SK-N-SH (cell line): ENCODE results near the gene AFF3. TPM values are rescaled to one million over a fixed set of nuclear protein-coding genes. Genes with fewer than 3 reads are reported as not detected.

Experiments used
- CTCF ChIA-PET: fragments of 300-600, 350-600 bp; formaldehyde crosslinking; extraction: SDS; loops from one replicate; lab custom pipeline; 2021; lab: Yijun Ruan, JAX
- POLR2A ChIA-PET: fragments of 350-600 bp; sonication (Branson Sonifier 250); formaldehyde crosslinking; extraction: SDS; loops from one replicate; lab custom pipeline; 2020; ENCODE audit warnings: antibody characterized with exemption, inconsistent platforms; lab: Yijun Ruan, JAX
- DNase-seq: peaks from one replicate; pipeline ENCODE4 v3.0.0; 2012
- H2AFZ ChIP-seq: fragments of 200-600 bp; sonication (generic); 2 replicates; pipeline ENCODE4 v1.8.1; 2016; ENCODE audit warnings: antibody characterized with exemption, mild to moderate bottlenecking, low read depth
- H3F3A ChIP-seq: fragments of 200-600 bp; sonication (generic); replicated peaks from 2 replicates; pipeline ENCODE3; 2016; ENCODE audit warnings: antibody characterized with exemption, mild to moderate bottlenecking; ENCODE audit not compliant: insufficient read depth
- H3K27ac ChIP-seq, 2 experiments: fragments of 200-500 bp in 1 of 2; fragments of 200-600 bp in 1 of 2; sonication (Bioruptor generic) in 1 of 2; sonication (generic), shearing (Covaris generic) in 1 of 2; 2 replicates each; pipeline versions ENCODE4 v1.5.1 to v1.6.1; 2014 to 2016; ENCODE audit warnings: low read depth in 2 of 2, inconsistent platforms in 1 of 2, low read length in 1 of 2, mild to moderate bottlenecking in 1 of 2, mixed read lengths in 1 of 2
- H3K27me3 ChIP-seq: fragments of 200-600 bp; sonication (generic), shearing (Covaris generic); 2 replicates; pipeline ENCODE4 v1.6.1; 2016; ENCODE audit warnings: mixed run types; ENCODE audit not compliant: insufficient read depth
- H3K36me3 ChIP-seq, 2 experiments: fragments of 200-500 bp in 1 of 2; fragments of 200-600 bp in 1 of 2; sonication (Bioruptor generic) in 1 of 2; sonication (generic) in 1 of 2; replicated peaks in 1 of 2; 2 replicates each; pipeline versions ENCODE3 to v1.5.1; 2014 to 2016; ENCODE audit warnings: low read length in 1 of 2, mild to moderate bottlenecking in 1 of 2; ENCODE audit not compliant: insufficient read depth in 2 of 2, control insufficient read depth in 1 of 2
- H3K4me1 ChIP-seq, 2 experiments: fragments of 200-500 bp in 1 of 2; fragments of 200-600 bp in 1 of 2; sonication (Bioruptor generic) in 1 of 2; sonication (generic), shearing (Covaris generic) in 1 of 2; 2 replicates each; pipeline versions ENCODE4 v1.5.1 to v1.6.1; 2014 to 2016; ENCODE audit warnings: low read depth in 1 of 2, low read length in 1 of 2, mixed run types in 1 of 2; ENCODE audit not compliant: insufficient read depth in 2 of 2, control insufficient read depth in 1 of 2
- H3K4me2 ChIP-seq: fragments of 200-600 bp; sonication (generic), shearing (Covaris generic); 2 replicates; pipeline ENCODE4 v1.6.1; 2017; ENCODE audit warnings: mixed run types
- H3K4me3 ChIP-seq, 2 experiments: fragments of 200-500 bp in 1 of 2; fragments of 200-600 bp in 1 of 2; sonication (Bioruptor generic) in 1 of 2; sonication (generic), shearing (Covaris generic) in 1 of 2; 2 replicates each; pipeline versions ENCODE4 v1.5.1 to v1.8.1; 2014 to 2016; ENCODE audit warnings: low read depth in 2 of 2, inconsistent platforms in 1 of 2, low read length in 1 of 2, mild to moderate bottlenecking in 1 of 2, mixed read lengths in 1 of 2, moderate library complexity in 1 of 2
- H3K79me2 ChIP-seq: fragments of 200-600 bp; sonication (generic); 2 replicates; pipeline ENCODE4 v1.8.1; 2017; ENCODE audit warnings: mild to moderate bottlenecking; ENCODE audit not compliant: insufficient read depth
- H3K9ac ChIP-seq: fragments of 200-600 bp; sonication (generic); 2 replicates; pipeline ENCODE4 v1.6.1; 2017; ENCODE audit warnings: mixed run types
- H3K9me2 ChIP-seq: fragments of 200-600 bp; sonication (generic); 2 replicates; pipeline ENCODE4 v1.6.1; 2017; ENCODE audit warnings: mixed run types
- H3K9me3 ChIP-seq: fragments of 200-600 bp; sonication (generic); 2 replicates; pipeline ENCODE4 v1.6.1; 2017; ENCODE audit warnings: mixed run types, mild to moderate bottlenecking, moderate library complexity
- H4K20me1 ChIP-seq: fragments of 200-600 bp; sonication (generic); 2 replicates; pipeline ENCODE4 v1.6.1; 2017; ENCODE audit warnings: mild to moderate bottlenecking, mixed run types; ENCODE audit not compliant: insufficient read depth
- CHD2 ChIP-seq: fragments of 150-350 bp; IDR thresholded peaks from 2 replicates; pipeline ENCODE4 v1.6.1; 2018; ENCODE audit warnings: low read length; ENCODE audit not compliant: partially characterized antibody
- ELF1 ChIP-seq: IDR thresholded peaks from 2 replicates; pipeline ENCODE4 v1.4.0; 2012
- EZH2phosphoT487 ChIP-seq: fragments of 200-600 bp; sonication (generic); IDR thresholded peaks from 2 replicates; pipeline ENCODE4 v1.6.1; 2017; ENCODE audit warnings: low read depth, mixed run types, mild to moderate bottlenecking, antibody characterized with exemption, moderate library complexity, borderline replicate concordance
- FOSL2 ChIP-seq: IDR thresholded peaks from 2 replicates; pipeline ENCODE4 v1.4.0; 2012; ENCODE audit warnings: low read depth, mild to moderate bottlenecking, moderate library complexity, borderline replicate concordance
- FOXJ3 ChIP-seq: sonication (generic); formaldehyde crosslinking; IDR thresholded peaks from 2 replicates; pipeline ENCODE4 v1.5.1; 2020; ENCODE audit warnings: mild to moderate bottlenecking, missing genetic modification reagents
- JUND ChIP-seq: IDR thresholded peaks from 2 replicates; pipeline ENCODE4 v1.4.0; 2012
- MEF2A ChIP-seq: IDR thresholded peaks from 2 replicates; pipeline ENCODE4 v1.4.0; 2012; ENCODE audit warnings: low read depth, borderline replicate concordance
- NFIC ChIP-seq: IDR thresholded peaks from 2 replicates; pipeline ENCODE4 v1.4.0; 2012; ENCODE audit warnings: borderline replicate concordance
- NRF1 ChIP-seq: IDR thresholded peaks from 2 replicates; pipeline ENCODE4 v1.6.1; 2012; ENCODE audit warnings: low read depth, mild to moderate bottlenecking, low read length
- POLR2AphosphoS5 ChIP-seq: IDR thresholded peaks from 2 replicates; pipeline ENCODE4 v1.6.1; 2012; ENCODE audit warnings: low read depth, low read length
- RAD21 ChIP-seq: IDR thresholded peaks from 2 replicates; pipeline ENCODE4 v1.6.1; 2012; ENCODE audit warnings: mild to moderate bottlenecking, low read length
- RFX5 ChIP-seq: IDR thresholded peaks from 2 replicates; pipeline ENCODE4 v1.6.1; 2012; ENCODE audit warnings: mild to moderate bottlenecking, improper control_type of control experiment, low read length
- RXRA ChIP-seq: IDR thresholded peaks from 2 replicates; pipeline ENCODE4 v1.4.0; 2012; ENCODE audit warnings: low read depth, mild to moderate bottlenecking, borderline replicate concordance
- TAF1 ChIP-seq: IDR thresholded peaks from 2 replicates; pipeline ENCODE4 v1.6.1; 2012; ENCODE audit warnings: low read depth, mild to moderate bottlenecking, low read length, moderate library complexity, borderline replicate concordance
- TCF12 ChIP-seq: IDR thresholded peaks from 2 replicates; pipeline ENCODE4 v1.4.0; 2012
- WGBS: methylation state at CpG from one replicate; pipeline ENCODE4 v1.1.6; 2017; ENCODE audit warnings: low lambda C conversion rate; 5-methylcytosine and 5-hydroxymethylcytosine counted together
- polyA plus RNA-seq, 3 experiments: library from polyadenylated mRNA; depleted of rRNA; stranded (reverse); fragments of >200 nt; gene quantifications; 2 replicates each; pipeline ENCODE4 v1.2.3, GENCODE V29; 2012
- TF ChIP-seq, protein P1 (sequence below): fragments of 150-350 bp; IDR thresholded peaks from 2 replicates; pipeline ENCODE4 v1.6.1; 2016; ENCODE audit warnings: mild to moderate bottlenecking, low read depth, low read length
- TF ChIP-seq, protein P2 (sequence below): IDR thresholded peaks from 2 replicates; pipeline ENCODE4 v1.6.1; 2012; ENCODE audit warnings: mild to moderate bottlenecking, low read depth, low read length, moderate library complexity
- TF ChIP-seq, protein P3 (sequence below): IDR thresholded peaks from 2 replicates; pipeline ENCODE4 v1.4.0; 2012; ENCODE audit warnings: low read depth
- TF ChIP-seq, protein P4 (sequence below): fragments of 200-600 bp; sonication (generic); IDR thresholded peaks from 2 replicates; pipeline ENCODE4 v1.6.1; 2017; ENCODE audit warnings: antibody characterized with exemption, mild to moderate bottlenecking, moderate library complexity

AFF3 gene
- polyA plus RNA-seq, 1 of the 3 experiments (the other 2 are of a cell fraction) = 0.36 TPM

DNA sequence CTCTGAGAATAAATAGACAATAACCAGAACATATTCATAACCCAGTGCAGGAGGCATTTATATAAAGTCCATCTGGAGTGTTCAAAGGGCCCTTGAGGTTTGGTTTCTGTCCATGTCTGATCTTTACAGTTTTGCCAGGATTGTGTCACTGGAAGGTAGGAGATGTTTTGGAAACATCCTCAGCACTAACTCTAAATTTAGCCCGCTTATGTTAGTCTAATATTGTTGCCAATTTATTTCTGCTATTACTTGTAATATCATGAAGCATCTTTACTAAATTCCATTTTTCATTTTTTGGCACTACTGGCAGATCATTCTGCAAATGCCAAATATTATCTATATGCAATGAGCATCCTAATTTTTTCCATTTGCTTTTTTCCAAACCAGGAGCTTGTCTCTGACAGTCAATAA, 630.2 kb downstream of the AFF3 start:
- CTCF ChIA-PET = interaction anchor here (0.9 to 1.8 kb wide), 4 partner anchors 9 to 750 kb away, joined by 3 to 6 read pairs (median 4); no protein-coding TSS in a partner anchor
- no peaks in the 10 kb centered on the region for H3K79me2 ChIP-seq

More for the DNA sequence above, 630.2 kb downstream of the AFF3 start:
- Histone ChIP-seq H3K9me2 (no peaks in the 10 kb centered on the region), H3K27ac (no peak overlapping the region), H3K4me3 (no peak overlapping the region), H3K4me2 (no peak overlapping the region), H2AFZ (no peak overlapping the region; the same call in 1 of the 2 replicates), H3K9ac (no peak overlapping the region), H3K4me1 (no peaks in the 10 kb centered on the region), H3K36me3 (no peaks in the 10 kb centered on the region), H3K9me3 (no peaks in the 10 kb centered on the region), H3F3A (no peaks in the 10 kb centered on the region), H3K27me3 (no peaks in the 10 kb centered on the region), H4K20me1 (no peaks in the 10 kb centered on the region)
- TF ChIP-seq POLR2AphosphoS5 (no peak), RXRA (no peak), ELF1 (no peak), RAD21 (no peak), MEF2A (no peak), TAF1 (no peak), TCF12 (no peak), FOXJ3 (CRISPR knock-in tag) (no peak), JUND (no peak), NRF1 (no peak), NFIC (no peak), FOSL2 (no peak), CHD2 (no peak), EZH2phosphoT487 (no peak), RFX5 (no peak)
- TF ChIP-seq, protein P1, sequence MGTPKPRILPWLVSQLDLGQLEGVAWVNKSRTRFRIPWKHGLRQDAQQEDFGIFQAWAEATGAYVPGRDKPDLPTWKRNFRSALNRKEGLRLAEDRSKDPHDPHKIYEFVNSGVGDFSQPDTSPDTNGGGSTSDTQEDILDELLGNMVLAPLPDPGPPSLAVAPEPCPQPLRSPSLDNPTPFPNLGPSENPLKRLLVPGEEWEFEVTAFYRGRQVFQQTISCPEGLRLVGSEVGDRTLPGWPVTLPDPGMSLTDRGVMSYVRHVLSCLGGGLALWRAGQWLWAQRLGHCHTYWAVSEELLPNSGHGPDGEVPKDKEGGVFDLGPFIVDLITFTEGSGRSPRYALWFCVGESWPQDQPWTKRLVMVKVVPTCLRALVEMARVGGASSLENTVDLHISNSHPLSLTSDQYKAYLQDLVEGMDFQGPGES = no peak
- TF ChIP-seq, protein P2, sequence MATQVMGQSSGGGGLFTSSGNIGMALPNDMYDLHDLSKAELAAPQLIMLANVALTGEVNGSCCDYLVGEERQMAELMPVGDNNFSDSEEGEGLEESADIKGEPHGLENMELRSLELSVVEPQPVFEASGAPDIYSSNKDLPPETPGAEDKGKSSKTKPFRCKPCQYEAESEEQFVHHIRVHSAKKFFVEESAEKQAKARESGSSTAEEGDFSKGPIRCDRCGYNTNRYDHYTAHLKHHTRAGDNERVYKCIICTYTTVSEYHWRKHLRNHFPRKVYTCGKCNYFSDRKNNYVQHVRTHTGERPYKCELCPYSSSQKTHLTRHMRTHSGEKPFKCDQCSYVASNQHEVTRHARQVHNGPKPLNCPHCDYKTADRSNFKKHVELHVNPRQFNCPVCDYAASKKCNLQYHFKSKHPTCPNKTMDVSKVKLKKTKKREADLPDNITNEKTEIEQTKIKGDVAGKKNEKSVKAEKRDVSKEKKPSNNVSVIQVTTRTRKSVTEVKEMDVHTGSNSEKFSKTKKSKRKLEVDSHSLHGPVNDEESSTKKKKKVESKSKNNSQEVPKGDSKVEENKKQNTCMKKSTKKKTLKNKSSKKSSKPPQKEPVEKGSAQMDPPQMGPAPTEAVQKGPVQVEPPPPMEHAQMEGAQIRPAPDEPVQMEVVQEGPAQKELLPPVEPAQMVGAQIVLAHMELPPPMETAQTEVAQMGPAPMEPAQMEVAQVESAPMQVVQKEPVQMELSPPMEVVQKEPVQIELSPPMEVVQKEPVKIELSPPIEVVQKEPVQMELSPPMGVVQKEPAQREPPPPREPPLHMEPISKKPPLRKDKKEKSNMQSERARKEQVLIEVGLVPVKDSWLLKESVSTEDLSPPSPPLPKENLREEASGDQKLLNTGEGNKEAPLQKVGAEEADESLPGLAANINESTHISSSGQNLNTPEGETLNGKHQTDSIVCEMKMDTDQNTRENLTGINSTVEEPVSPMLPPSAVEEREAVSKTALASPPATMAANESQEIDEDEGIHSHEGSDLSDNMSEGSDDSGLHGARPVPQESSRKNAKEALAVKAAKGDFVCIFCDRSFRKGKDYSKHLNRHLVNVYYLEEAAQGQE = no peak
- TF ChIP-seq, protein P3, sequence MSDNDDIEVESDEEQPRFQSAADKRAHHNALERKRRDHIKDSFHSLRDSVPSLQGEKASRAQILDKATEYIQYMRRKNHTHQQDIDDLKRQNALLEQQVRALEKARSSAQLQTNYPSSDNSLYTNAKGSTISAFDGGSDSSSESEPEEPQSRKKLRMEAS = no peak
- TF ChIP-seq, protein P4, sequence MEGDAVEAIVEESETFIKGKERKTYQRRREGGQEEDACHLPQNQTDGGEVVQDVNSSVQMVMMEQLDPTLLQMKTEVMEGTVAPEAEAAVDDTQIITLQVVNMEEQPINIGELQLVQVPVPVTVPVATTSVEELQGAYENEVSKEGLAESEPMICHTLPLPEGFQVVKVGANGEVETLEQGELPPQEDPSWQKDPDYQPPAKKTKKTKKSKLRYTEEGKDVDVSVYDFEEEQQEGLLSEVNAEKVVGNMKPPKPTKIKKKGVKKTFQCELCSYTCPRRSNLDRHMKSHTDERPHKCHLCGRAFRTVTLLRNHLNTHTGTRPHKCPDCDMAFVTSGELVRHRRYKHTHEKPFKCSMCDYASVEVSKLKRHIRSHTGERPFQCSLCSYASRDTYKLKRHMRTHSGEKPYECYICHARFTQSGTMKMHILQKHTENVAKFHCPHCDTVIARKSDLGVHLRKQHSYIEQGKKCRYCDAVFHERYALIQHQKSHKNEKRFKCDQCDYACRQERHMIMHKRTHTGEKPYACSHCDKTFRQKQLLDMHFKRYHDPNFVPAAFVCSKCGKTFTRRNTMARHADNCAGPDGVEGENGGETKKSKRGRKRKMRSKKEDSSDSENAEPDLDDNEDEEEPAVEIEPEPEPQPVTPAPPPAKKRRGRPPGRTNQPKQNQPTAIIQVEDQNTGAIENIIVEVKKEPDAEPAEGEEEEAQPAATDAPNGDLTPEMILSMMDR = no peak
- POLR2A ChIA-PET = no interaction called here
- 38% methylated on average over 1 of the region's 1 CpG for WGBS
- no peak for DNase-seq
